CD4-positive, alpha-beta T cell treated with Interleukin-2 at 100 ng/mL for 4 hours (primary cell): ENCODE data around the gene BDH2.
A peak's percentile ranks its signal among the peaks of the same experiment; 100 is the strongest.

ENCODE experiments used
- DNase-seq: peaks from one replicate; pipeline ENCODE4 v3.0.0-alpha.2; 2020; ENCODE audit warnings: low spot score

BDH2 gene

DNA sequence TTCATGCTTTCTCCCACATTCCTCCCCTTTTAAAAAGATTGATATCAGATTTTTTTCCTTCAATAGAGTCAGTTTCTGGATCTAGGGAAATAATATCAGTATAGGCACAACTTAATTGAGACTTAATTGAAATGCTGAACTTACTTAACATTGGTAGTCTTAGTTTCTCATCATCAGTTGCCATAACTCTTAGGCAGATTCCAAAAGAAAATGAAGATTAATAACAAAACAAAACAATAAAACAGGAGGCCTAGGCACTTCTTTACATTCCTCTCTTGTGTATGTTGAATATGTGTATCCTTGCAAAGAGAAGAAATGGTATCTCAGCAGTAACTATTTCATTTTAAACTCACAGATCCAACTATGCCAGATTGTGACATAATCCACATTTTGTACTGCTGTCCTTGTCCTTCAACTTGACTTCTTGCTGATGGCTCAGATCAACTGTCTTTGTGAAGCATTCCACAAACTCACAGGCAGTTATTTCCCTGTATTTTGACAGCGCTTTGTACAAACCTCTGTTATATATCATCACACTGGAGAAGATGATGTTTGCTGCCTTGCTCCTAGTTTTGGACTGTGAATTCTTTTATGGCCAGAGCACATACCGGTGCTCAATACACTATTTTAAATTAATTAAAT, 14.0 kb downstream of the BDH2 start:
- DNase-seq, result no peak

DNA sequence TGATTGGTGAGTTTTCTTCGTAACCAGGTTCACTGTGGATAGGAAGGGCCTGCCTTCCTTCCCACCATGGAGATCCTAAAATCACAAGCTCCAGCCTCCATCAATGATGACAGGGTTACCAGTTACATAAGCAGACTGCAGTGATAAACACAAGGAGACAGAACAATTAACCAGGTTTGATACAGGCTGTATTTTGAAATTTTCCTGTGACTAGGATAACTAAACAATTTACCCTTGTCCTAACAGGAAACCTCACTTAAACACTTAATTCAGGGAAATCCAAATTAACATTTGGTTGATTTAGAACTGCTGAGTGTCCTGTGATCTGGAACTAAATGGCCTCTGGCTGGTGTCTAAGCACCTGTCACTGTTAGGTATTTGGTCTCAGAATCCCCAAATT, 20.0 kb downstream of the BDH2 start:
- DNase-seq, result no peak

DNA sequence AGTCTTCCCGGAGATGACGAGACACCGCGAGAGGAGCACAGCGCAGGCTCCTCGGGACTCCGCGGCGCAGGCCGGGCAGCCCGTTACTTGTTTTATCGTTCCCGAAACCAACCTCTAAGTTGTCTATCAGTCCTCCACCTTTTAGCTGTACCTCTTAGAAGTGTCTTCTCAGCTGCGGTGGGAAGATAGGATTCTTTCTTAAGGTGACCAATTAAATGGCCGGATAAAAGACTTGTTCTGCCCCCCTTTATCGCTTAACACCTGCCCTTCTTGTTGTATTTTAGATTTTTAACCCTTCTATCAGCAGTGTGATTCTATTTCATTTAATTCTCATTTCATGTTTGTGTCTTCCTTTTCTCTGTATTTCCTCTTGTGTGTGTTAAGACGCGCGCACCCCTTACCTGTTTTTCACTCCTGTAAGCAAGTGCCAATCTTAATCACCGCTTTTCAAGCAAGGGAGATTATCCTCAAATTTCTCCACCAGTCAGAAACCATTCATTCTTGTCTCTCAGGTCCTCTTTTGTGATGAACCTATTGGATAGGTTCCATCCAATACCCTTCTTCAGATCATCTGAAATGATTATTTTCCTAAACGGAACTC, 22.8 kb downstream of the BDH2 start, which contains the start of gene SLC9B2:
SLC9B2 (minus strand) TSS at position 15 of the 601 bp plus-strand sequence. CDS start 9,211 bp downstream, outside the sequence.
- DNase-seq, result peak; percentile 51

DNA sequence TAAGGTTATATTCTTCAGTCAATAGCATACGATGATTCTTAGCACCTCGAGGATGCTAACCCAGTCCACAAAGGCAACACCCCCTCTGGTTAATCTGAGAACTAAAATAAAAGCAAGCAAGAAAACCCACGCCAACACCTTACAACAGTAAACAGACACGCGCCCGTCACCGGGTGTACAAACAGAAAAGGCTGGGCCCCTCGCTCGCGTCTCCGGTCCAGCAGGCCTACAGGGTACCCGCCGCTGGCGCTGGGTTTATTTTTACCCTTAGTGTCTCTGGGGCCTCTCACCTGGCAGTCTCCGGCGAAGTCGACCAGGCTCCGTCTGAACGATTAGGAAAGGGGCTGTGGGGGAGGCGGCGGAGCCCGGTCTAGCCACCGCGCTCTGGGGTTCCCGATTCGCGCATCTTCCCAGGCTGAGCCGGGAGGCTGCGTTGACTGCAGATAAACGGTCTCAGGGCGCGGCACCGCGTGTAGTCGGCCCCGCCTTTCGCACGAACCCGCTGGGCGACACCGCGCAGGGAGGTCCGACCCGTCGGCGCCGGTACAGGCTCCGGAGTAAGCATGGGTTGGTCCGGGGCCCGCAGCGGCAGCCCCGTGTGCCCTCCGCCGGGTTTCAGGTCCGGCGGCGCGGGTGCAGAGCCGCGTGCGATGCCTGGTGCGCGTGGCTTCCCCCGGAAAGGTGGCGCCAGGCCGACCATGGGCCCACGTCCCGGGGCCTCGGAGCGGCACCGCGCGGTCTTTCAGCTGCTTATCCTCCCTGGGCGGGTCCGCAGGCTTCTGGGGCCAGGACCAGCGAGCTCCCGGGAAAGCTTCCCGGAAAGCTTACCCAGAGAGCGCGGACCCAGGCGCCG, 23.5 kb downstream of the BDH2 start:
- peak; percentile 75 for DNase-seq

DNA sequence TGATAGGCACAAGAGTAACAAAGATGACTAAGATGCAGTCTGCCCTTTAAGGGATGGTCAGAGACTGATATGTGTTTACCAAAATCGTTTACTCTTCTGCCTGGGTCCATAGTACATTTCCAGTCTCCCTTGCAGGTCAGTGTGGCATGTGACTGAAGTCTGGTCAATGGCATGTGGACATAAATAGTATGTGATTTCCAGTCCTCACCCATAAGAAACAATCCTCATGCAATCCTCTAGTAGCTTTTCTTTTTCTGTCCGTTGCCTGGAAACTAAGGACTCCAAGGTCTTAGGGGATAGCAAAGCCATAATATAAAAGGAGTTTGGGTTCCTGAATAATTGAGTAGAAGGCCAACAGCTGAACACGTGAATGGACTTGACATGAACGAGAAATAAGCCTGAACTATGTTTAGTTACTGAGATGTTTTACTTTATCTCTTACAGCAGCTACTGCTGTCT, 24.2 kb downstream of the BDH2 start:
- DNase-seq, result no peak

DNA sequence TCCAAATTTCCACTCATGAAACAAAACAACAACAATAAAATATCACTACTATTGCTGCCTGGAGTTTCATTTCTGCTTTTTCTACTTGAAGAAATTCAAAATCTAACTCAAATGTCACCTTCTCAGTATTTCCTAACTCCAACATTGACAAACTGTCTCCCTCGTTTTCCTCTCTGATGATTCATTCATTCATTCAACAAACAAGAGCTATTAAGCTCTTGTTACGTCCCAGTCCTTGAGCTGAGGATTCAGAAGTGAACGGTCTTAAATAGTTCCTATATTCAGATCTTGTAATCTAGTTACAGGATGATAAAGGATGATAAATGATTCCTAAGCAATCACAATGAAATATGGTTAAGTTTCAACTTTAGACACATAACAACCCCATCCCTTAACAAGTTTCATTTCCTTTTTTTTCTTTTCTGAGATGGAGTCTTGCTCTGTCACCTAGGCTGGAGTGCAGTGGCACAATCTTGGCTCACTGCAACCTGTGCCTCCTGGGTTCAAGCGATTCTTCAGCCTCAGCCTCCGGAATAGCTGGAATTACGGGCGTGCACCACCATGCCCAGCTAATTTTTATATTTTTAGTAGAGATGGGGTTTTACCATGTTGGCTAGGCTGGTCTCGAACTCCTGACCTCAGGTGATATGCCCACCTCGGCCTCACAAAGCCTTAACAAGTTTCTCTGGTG, 24.7 kb downstream of the BDH2 start:
- DNase-seq, result no peak

DNA sequence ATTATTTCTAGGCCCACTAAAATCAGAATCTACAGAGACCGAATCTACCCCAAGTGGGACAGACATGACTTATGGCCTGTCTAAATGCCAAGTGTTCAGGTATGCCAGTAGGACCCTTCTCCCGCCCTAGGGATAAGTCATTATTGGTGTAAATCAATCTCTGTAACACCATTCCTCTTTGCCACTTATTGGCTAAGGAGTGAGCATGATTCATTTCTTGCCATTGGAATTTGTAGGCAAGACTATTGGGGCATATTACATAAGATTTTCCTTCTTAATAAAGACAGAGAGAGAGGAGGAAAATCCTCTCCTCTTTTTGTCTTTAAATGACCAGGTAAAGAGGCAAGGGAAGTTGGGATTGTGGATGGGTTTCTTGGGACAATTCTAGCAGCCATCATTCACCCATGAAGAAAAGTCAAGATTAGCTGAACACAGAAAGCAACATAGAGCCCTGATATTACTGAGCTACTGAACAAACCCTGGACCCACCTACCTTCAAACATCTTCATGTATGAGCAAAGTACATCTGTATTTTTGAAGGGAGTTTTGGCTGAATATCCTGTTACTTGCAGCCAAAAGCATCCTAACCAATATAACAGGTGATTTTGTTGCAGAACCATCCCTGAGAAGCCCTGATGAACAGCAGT, 25.7 kb downstream of the BDH2 start:
- no peak for DNase-seq

DNA sequence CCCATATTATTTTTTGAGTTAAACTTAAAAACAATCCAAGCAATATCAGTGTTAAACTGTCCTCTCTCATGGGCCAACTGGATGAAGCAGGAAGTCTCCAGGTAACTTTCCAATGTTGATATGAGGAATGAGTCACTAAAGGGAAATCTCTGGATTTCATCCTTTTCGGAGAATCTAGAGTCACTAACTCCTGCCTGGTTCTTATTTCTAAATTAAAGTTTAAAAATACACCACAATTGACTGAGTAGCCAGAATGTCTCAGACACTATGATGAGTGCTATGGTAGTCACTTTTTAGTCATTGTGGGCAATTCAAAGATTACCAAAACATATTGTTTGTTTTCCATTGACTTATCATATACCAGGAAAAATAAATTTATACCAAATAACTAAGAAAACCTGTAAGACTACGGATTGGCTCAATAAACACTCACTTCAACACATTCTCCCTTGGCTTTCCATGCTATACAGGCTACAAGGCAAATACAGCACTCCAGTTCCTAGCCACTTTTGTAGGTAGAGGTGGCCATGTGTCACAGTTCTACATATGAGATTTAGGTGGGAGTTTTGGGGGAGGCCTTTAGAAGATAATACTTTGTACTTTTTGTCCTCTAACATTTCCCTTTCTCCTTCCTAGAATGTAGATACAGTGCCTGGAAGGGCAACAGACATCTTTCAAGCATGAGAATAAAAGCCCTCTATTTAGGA, 31.6 kb downstream of the BDH2 start:
- no peak for DNase-seq

DNA sequence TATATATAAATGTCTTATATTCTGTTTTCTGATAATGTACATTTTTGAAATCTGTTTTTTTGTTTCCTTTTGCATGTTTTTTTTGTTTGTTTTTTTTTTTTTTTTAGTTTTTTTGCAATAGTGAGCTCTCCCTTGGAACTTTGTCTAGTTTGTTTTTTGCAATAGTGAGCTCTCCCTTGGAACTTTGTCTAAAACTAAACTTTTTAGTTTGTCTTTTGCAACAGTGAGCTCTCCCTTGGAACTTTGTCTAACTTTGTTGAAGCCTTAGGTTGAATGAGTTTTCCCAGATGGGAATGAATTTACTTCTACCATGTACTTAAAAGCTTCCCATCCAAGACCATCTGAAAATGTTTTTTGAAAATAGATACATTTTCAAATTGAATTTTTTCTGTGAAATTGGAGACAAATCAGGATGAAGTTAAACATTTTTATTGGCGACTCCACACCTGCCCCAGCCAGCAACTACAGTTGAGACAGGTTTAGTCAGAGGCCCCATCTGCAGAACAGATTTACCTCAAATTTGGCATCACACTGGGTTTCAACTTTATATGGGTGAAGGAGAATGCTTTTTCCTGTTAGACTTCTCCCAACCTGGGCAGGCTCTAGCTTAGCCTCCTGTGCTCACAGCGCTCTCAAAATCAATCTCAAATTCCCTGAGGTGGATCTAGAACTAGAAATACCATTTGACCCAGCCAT, 39.0 kb downstream of the BDH2 start:
- DNase-seq, result no peak

DNA sequence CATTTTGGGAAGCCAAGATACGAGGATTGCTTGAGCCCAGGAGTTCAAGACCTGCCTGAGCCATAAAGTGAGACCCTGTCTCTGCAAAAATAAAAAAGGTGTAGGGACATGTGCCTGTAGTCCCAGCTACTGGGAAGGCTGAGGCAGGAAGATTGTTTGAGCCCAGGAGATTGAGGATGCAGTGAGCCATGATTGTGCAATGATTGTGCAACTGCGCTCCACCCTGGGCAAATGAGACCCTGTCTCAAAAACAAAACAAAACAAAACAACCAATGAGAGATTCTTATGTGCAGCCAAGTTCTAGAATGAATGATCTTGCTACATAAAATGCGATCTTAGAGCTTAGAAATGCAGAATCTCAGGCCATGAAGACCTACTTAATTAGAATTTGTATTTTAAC, 45.6 kb downstream of the BDH2 start:
- no peak for DNase-seq

DNA sequence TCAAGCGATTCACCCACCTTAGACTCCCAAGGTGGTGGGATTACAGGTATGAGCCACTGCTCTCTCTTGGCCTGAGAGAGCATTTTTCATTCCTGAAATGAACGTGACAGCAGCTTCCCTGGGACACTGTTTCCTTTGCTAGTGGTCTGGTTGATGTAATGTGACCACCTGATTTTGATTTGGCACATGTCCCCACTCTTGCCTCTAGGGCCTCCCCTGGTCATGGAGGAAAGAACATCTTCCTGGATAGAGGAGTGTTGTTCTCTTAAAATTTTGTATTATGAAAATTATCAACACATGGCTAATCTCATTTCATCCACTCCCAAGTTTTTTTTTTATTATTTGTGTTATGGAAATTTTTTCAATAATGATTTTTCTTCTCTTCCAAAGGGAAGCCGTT, 46.9 kb downstream of the BDH2 start:
- DNase-seq, result no peak

DNA sequence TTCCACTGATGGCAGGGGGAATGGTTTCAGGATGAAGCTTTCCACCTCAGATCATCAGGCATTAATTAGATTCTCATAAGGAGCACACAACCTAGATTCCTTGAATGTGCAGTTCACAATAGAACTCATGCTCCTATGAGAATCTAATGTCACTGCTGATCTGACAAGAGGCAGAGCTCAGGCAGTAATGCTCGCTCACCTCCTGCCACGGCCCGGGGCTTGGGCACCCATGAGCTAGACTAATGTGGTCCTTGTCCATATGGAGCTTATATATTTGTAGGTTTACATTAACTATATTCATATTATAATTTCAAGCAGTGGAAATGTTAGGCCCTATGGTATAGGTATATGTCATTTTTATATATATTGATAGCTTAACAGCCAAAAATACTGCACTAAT, 47.5 kb downstream of the BDH2 start:
- no peak for DNase-seq

DNA sequence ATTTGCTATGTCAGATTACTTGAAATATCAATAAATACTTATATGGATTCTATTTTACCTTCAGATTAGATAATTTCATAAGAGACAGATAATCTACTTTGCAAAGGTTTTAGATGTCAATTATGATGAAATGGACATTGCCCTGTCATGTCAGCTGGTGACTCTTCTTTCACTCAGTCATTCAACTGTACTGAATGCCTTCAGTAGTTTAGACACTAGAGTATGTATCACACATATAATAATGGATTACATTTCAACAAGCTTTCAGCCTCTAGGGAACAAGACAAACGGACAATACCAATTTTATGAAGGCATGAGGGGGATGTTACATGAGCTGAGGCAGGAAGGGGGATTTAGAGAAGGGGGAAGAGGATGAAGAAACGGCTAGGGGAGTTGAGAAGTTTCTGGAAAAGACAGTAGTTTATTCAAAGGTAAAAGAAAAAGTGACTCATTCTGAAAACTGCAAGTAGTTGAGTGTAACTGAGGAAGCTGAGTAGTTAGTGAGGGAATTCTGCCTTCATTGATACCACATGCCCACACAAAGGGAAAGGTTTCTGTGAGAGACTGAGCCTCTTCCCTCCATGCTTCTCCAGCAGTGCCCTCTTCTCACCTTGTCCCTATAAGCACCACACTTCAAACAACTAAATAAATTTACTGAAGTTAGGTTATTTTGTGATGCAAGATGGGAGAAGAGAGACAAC, 48.7 kb downstream of the BDH2 start:
- no peak for DNase-seq

DNA sequence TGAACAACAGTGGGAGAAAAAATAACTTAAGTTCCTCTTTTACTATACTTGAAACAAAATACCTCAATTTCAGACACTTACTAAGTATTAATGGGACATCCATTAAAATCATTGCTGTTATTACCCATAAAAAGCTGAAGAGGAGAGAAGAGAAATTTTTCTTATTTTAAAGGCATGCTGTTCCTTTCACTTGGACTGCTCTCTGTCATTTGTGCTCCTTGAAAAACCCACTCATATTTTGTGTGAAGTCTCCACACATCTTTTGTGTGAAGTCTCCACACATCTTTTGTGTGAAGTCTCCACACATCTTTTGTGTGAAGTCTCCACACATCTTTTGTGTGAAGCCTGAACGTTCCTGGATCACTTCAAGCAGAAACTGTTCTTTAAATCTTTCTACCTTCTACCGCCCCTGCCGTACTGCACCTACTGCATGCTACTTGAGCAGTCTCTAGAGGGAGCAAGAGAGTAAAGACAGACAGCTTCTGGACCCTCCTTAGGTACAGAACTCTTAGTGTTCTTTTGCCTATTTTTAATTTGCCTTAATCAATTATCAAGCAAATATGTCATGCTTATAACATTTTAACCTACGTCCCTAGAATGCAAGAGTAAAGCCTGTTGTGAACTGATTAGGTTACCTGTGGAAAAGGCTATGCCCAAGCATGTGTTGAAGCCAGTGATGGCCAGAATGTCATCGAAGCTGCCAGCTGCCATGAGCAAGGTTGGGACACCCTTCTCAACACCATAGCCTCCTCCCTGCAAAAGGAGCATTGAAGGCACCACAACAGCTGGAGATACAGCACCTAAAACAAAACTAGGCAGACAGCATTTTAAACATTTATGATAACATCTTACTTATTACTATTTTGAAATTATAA, 53.0 kb downstream of the BDH2 start:
- peak; percentile 65 for DNase-seq

DNA sequence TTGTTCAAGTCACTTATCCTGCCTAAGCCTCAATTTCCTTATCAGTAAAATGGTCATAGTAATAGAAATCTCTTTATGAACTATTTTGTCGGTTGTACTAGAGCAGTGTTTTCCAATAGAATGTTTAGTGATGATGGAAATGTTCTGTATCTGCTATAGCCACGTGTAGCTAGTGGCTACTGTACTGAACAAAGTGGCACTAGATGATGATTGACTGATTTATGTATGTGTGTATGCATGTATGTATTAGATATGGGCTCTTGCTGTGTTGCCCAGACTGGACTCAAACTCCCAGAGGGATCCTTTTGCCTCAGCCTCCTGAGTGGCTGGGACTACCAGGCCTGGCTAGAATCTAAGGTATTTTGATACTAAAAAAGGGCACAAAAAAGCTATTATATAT, 55.5 kb downstream of the BDH2 start:
- DNase-seq, result no peak

DNA sequence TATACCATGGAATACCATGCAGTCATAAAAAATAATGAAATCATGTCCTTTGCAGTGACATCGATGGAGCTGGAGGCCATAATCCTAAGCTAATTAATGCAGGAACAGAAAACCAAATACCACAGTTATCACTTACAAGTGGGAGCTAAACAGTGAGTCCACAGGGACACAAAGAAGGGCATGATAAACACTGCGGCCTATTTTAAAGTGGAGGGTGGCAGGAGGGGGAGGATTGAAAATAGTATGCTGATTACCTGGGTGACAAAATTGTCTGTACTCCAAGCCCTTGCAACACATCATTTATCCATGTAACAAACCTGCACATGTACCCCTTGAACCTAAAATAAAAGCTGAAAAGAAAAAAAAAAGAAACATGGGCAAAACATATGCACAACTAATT, 63.5 kb downstream of the BDH2 start:
- DNase-seq, result no peak

DNA sequence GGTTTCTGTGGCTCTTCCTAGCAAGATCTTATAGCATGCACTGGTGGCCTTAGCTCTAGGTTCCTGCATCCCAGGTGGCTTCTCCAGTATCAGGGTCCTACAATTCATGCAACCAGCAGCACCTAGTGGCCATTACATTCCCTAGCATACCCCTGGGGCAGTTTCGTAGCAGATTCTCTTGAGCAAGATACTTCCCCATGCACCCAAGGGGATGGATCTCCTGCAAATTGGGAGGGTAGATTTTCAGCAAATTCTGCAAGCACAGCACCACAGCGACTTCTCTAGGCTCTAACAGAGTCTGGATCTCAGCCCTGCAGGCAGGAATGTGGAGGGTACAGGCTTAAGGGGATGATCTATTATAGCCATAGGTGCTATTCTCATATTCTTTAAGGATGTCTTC, 67.1 kb downstream of the BDH2 start:
- DNase-seq, result no peak

DNA sequence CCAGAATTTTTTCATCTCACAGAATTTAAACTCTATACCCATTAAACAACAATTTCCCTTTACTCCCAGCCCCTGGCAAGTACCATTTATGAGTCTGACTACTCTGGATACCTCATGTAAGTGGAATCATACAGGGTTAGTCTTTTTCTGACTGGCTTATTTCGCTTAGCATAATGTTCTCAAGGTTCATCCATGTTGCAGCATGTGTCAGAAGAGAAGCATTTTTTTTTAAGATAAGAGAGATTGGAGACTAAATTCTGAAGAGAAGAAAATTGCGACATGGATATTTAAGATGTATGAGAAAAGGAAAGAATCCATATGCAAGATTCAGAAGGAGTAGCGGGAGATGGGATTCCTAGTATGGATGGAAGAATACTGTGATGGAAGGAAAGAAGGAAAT, 68.8 kb downstream of the BDH2 start:
- DNase-seq, result no peak

DNA sequence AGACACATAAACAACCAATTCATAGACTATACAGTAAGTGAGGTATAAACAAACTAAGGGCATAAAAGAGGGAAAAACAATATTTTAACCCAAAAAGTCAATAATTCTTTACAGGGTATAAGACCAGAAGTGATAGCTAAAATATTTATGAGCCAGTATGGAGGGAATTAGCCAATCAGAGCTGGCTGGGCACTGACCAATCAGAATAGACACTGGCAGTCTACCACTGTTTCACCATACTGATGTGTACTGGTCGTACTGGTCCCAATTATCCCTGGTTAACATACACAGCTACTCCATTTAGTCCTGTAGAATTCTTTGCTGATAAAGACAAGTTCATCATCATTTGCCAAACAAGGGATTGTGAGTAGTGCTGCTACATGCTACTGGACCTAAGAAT, 70.3 kb downstream of the BDH2 start:
- DNase-seq, result no peak
